ENCODE data around the gene SPSB2.
"Not testable (repeated sequence)": the region's sequence is repeated elsewhere in the genome, so short reads cannot be mapped to it uniquely, and the experiment has no call there.

SPSB2 gene

GRCh38 chr12:6914947-6915788, 42.1 kb upstream of the SPSB2 start:
- Histone ChIP-seq H3K27ac (no peak overlapping the region), H3K36me3 (ENCODE audit: insufficient read depth, low read length) (peaks cover 9% of the 10 kb centered on the region; the same call in 1 of the 2 replicates), H3K9me3 (ENCODE audit: low read depth, low read length) (no peaks in the 10 kb centered on the region), H3K9ac (ENCODE audit: insufficient read length) (peak overlapping the region; percentile 64), H3K4me3 (peak overlapping the region; percentile 89)
- TF ChIP-seq FOXP2 (optimal IDR thresholded peaks at IDR 0.05; ENCODE audit: control extremely low read depth, extremely low read length, insufficient read depth): no peak
- no peak for TF ChIP-seq POLR2AphosphoS5 (IDR thresholded peaks at IDR 0.05; ENCODE audit: borderline replicate concordance, low read depth, low read length)
- no peak for TF ChIP-seq EZH2 (IDR thresholded peaks at IDR 0.05)
- DNase-seq (ENCODE audit: low read depth, low spot score): no peak

GRCh38 chr12:6914246-6914946, 41.3 kb upstream of the SPSB2 start, which contains the start of gene ENO2:
Gene ENO2 (plus strand): TSS chr12:6914580. CDS start chr12:6915833, 1,253 bp downstream.
- no peak within 1 kb of the TSS for H3K27ac ChIP-seq
- no peak for TF ChIP-seq FOXP2 (optimal IDR thresholded peaks at IDR 0.05; ENCODE audit: control extremely low read depth, extremely low read length, insufficient read depth)
- peak; percentile 25; the same call in 1 of the 2 replicates for TF ChIP-seq POLR2AphosphoS5 (IDR thresholded peaks at IDR 0.05; ENCODE audit: borderline replicate concordance, low read depth, low read length)
- peak within 1 kb of the TSS; percentile 89 for H3K4me3 ChIP-seq
- peak within 1 kb of the TSS; percentile 64 for H3K9ac ChIP-seq (ENCODE audit: insufficient read length)
- H3K9me3 ChIP-seq (ENCODE audit: low read depth, low read length): no peaks in the 10 kb centered on the region
- DNase-seq (ENCODE audit: low read depth, low spot score): no peak
- peaks cover 9% of the 10 kb centered on the region; the same call in 1 of the 2 replicates for H3K36me3 ChIP-seq (ENCODE audit: insufficient read depth, low read length)

GRCh38 chr12:6912164-6912935, 39.2 kb upstream of the SPSB2 start:
- H3K9me3 ChIP-seq (ENCODE audit: low read depth, low read length): no peaks in the 10 kb centered on the region
- no peak overlapping the region for H3K27ac ChIP-seq
- DNase-seq (ENCODE audit: low read depth, low spot score): no peak
- H3K4me3 ChIP-seq: no peak overlapping the region
- H3K36me3 ChIP-seq (ENCODE audit: insufficient read depth, low read length): peaks cover 8% of the 10 kb centered on the region; the same call in 1 of the 2 replicates
- TF ChIP-seq FOXP2 (optimal IDR thresholded peaks at IDR 0.05; ENCODE audit: control extremely low read depth, extremely low read length, insufficient read depth) (no peak), EZH2 (IDR thresholded peaks at IDR 0.05) (no peak), POLR2AphosphoS5 (IDR thresholded peaks at IDR 0.05; ENCODE audit: borderline replicate concordance, low read depth, low read length) (no peak)
- H3K9ac ChIP-seq (ENCODE audit: insufficient read length): no peak overlapping the region

GRCh38 chr12:6909421-6910145, 36.5 kb upstream of the SPSB2 start:
- no peak overlapping the region for H3K27ac ChIP-seq
- no peak for DNase-seq (ENCODE audit: low read depth, low spot score)
- no peak for TF ChIP-seq FOXP2 (optimal IDR thresholded peaks at IDR 0.05; ENCODE audit: control extremely low read depth, extremely low read length, insufficient read depth)
- no peak for TF ChIP-seq POLR2AphosphoS5 (IDR thresholded peaks at IDR 0.05; ENCODE audit: borderline replicate concordance, low read depth, low read length)
- no peak for TF ChIP-seq EZH2 (IDR thresholded peaks at IDR 0.05)
- H3K36me3 ChIP-seq (ENCODE audit: insufficient read depth, low read length): no peaks in the 10 kb centered on the region
- H3K4me3 ChIP-seq: no peak overlapping the region
- no peak overlapping the region for H3K9ac ChIP-seq (ENCODE audit: insufficient read length)
- no peaks in the 10 kb centered on the region for H3K9me3 ChIP-seq (ENCODE audit: low read depth, low read length)

- not testable (repeated sequence) for H3K4me3 ChIP-seq; DNase-seq (ENCODE audit: low read depth, low spot score); H3K9ac ChIP-seq (ENCODE audit: insufficient read length); H3K36me3 ChIP-seq (ENCODE audit: insufficient read depth, low read length); H3K9me3 ChIP-seq (ENCODE audit: low read depth, low read length); H3K27ac ChIP-seq
Measured at GRCh38 chr12:6908141-6908540, 35.0 kb upstream of the SPSB2 start.

GRCh38 chr12:6905414-6906040, 32.4 kb upstream of the SPSB2 start:
- no peak overlapping the region for H3K9ac ChIP-seq (ENCODE audit: insufficient read length)
- no peaks in the 10 kb centered on the region for H3K9me3 ChIP-seq (ENCODE audit: low read depth, low read length)
- H3K4me3 ChIP-seq: peak overlapping the region; percentile 80
- no peaks in the 10 kb centered on the region for H3K36me3 ChIP-seq (ENCODE audit: insufficient read depth, low read length)
- no peak for DNase-seq (ENCODE audit: low read depth, low spot score)
- TF ChIP-seq EZH2 (IDR thresholded peaks at IDR 0.05) (no peak), FOXP2 (optimal IDR thresholded peaks at IDR 0.05; ENCODE audit: control extremely low read depth, extremely low read length, insufficient read depth) (no peak), POLR2AphosphoS5 (IDR thresholded peaks at IDR 0.05; ENCODE audit: borderline replicate concordance, low read depth, low read length) (no peak)
- no peak overlapping the region for H3K27ac ChIP-seq
